ES-I3 (cell line): Measurements from ENCODE around the gene C1orf198.

Experiments used
- H3K36me3 ChIP-seq: 2 replicates; pipeline ENCODE4 v1.6.1; 2013; ENCODE audit warnings: mild to moderate bottlenecking, low read length, control low read depth, moderate library complexity; ENCODE audit not compliant: insufficient read depth
- H3K4me1 ChIP-seq: 2 replicates; pipeline ENCODE4 v1.6.1; 2013; ENCODE audit warnings: mild to moderate bottlenecking, control low read depth, low read length; ENCODE audit not compliant: insufficient read depth
- H3K9ac ChIP-seq: 2 replicates; pipeline ENCODE4 v1.6.1; 2013; ENCODE audit warnings: low read depth, mild to moderate bottlenecking, low read length, moderate library complexity
- H3K9me3 ChIP-seq: 2 replicates; pipeline ENCODE4 v1.6.1; 2013; ENCODE audit warnings: mild to moderate bottlenecking, low read length, moderate library complexity; ENCODE audit not compliant: control insufficient read depth, insufficient read depth

C1orf198 gene

DNA sequence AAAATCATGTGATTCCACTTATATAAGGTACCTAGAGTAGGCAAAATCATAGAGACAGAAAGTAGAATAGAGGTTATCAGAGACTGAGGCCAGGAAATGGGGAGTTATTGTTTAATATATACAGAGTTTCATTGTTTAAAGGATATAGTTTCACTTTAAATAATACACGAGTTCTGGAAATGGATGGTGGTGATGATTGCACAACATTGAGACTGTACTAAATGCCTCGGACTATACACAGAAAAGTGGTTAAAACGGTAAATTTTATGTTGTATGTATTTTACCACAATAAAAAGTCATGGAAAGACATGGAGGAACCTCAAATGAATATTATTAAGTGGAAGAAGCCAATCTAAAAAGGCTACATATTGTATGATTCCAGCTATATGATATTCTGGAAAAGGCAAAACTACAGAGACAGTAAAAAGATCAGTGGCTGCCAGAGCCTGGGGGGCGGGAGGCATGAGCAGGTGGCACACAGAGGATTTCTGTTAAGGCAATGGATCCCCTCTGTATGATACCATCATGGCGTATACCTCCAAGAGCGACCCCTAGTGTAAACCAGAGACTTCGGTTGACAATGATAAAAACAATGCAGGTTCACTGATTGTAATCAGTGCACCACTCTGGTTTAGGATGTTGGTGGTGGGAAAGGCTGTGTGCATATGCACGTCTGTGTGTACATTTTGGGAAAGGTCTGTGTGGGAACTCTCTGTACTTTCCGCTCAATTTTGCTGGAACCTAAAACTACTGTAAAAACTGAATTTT lies 7.5 kb downstream of the C1orf198 start:
- no peaks in the 10 kb centered on the region for H3K4me1 ChIP-seq
- H3K9ac ChIP-seq, result no peak overlapping the region
- H3K36me3 ChIP-seq, result no peaks in the 10 kb centered on the region
- H3K9me3 ChIP-seq, result no peaks in the 10 kb centered on the region

DNA sequence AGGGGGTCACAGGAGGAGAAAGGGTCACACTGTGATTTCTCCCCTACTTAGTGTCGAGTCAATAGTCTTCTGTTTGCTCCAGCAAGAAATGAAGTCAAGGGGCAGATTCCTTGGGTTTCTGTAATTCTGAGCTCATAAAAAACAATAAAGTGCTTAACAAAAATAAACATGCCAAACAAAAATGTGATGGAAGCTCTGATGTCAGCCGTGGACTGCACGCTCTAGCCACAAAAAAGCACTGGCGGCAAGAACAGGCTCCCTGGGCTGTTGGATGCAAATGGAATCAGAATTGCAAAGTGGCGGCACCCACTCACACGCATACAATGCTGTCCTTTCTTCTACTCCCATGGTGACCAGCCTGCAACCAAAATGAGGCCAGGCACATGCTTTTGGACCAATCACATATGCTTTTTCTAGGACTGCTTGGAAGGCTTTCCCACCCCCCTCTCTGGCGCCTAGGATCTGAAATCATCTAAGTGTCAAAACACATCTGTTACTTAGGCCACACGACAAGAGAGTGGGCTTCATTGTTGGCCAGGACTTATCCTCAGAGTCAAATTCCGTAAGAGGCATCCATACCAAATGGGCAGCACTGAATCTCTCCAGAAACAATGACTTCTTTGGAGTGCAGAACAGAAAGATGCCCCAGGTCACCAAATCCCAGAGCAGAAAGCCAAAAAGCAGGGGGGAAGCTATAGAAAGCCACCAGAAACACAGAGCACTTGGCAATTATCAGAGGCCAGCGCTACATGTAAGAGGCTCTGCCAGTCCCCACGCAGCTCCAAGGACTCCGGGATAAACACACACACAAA lies 9.2 kb downstream of the C1orf198 start:
- Histone ChIP-seq H3K9me3 (no peaks in the 10 kb centered on the region), H3K36me3 (no peaks in the 10 kb centered on the region; the same call in 1 of the 2 replicates), H3K9ac (no peak overlapping the region), H3K4me1 (no peaks in the 10 kb centered on the region)

DNA sequence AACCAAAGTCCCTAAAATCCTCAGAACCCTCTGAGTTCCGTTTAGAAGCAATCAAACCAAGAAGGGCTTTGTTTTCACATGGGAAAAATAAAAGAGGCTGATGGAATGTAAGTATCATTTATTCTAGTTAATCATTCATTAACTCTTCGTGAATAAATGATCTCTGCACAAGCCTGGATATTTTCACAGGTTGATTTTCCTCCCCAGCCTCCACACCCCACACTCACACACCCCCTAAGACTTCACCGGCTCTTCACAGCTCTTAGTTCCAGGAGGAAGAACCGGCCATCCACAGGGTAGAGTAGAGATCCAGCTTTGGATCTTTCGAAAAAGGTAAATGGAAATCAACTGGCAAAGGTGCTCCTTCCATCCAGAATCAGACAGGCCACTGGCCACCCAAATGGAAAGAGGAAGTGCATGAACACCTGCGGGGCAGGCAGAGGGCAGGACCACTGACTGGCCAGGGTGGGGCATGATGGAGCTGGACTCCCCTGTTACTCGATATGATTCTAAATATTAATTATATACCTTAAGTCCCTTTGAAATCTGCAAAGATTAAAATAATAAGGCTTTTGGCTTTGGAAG lies 10.0 kb downstream of the C1orf198 start:
- no peak overlapping the region for H3K9ac ChIP-seq
- no peaks in the 10 kb centered on the region for H3K9me3 ChIP-seq
- peaks cover 2% of the 10 kb centered on the region; the same call in 1 of the 2 replicates for H3K36me3 ChIP-seq
- H3K4me1 ChIP-seq, result no peaks in the 10 kb centered on the region

GRCh38 chr1:230857822-230858221 lies 10.5 kb downstream of the C1orf198 start:
- Histone ChIP-seq H3K9me3 (no peaks in the 10 kb centered on the region), H3K36me3 (peaks cover 3% of the 10 kb centered on the region; the same call in 1 of the 2 replicates), H3K9ac (no peak overlapping the region), H3K4me1 (no peaks in the 10 kb centered on the region)

- H3K4me1 ChIP-seq, result no peaks in the 10 kb centered on the region; the same call in 1 of the 2 replicates
- H3K9me3 ChIP-seq, result no peaks in the 10 kb centered on the region
- H3K36me3 ChIP-seq, result peaks cover 3% of the 10 kb centered on the region; the same call in 1 of the 2 replicates
- H3K9ac ChIP-seq, result no peak overlapping the region
Observed at GRCh38 chr1:230857077-230857476, 11.2 kb downstream of the C1orf198 start.

DNA sequence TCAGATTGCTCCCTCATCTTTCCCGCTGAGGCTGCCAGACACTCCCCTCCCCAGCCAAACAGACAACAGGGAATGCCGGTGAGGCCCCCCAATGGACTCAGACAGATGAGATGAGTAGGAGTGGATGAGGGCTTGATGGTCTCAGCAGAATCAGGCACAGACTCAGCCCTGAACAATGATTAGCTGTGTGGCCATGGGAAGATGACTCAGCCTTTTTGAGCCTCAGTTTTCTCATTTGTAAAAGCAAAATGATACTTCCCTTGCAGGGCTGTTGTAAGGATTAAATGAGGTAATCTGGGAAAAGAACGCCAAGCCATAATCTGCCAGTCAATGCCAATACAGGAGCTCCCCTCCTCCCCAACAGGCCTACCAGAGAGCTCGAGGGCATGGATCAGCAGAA lies 12.4 kb downstream of the C1orf198 start:
- peaks cover 3% of the 10 kb centered on the region; the same call in 1 of the 2 replicates for H3K36me3 ChIP-seq
- peaks cover 7% of the 10 kb centered on the region; the same call in 1 of the 2 replicates for H3K4me1 ChIP-seq
- H3K9me3 ChIP-seq, result no peaks in the 10 kb centered on the region
- no peak overlapping the region for H3K9ac ChIP-seq

DNA sequence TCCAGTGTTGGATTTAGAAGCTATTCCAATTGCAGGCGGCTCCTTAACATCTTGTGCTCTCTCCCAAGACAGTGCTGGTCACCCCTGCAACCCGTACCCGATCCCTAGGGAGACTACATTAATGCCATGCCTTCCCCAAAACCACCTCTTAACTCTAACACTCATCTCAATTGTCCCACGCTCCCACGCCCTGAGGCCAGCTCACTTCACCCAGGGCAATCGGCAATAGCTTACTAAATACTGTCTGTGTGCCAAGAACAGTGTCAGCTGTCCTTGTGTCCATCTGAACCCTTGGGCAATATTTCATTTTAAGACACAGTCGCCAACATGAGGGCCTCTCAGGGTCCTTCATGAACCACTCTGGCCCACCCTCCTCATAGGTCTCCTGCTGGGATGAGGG lies 13.9 kb downstream of the C1orf198 start:
- peaks cover 3% of the 10 kb centered on the region; the same call in 1 of the 2 replicates for H3K36me3 ChIP-seq

DNA sequence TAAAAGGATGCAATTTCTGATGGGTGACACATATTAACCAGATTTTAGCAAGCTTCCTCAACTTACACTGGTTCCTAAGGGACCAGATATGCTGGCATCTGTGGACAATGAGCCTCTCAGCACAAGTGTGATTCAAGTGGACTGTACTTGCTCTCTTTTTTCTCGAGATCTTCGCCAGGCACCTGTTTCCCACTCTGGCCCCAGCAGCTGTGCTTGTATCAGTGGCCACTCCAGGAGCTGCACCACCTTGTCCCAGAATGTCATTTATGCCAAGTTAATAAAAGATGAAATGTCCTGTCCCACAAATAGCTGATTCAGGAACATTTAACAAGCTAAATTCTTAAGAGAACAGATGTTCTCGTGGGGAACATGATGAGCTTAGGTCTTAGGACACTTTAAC lies 14.6 kb downstream of the C1orf198 start:
- no peak overlapping the region for H3K9ac ChIP-seq
- no peaks in the 10 kb centered on the region for H3K9me3 ChIP-seq
- H3K4me1 ChIP-seq, result peaks cover 16% of the 10 kb centered on the region; the same call in 1 of the 2 replicates
- H3K36me3 ChIP-seq, result peaks cover 3% of the 10 kb centered on the region; the same call in 1 of the 2 replicates

More for the DNA sequence above, 13.9 kb downstream of the C1orf198 start:
- no peak overlapping the region for H3K9ac ChIP-seq
- no peaks in the 10 kb centered on the region for H3K9me3 ChIP-seq
- peaks cover 16% of the 10 kb centered on the region; the same call in 1 of the 2 replicates for H3K4me1 ChIP-seq

DNA sequence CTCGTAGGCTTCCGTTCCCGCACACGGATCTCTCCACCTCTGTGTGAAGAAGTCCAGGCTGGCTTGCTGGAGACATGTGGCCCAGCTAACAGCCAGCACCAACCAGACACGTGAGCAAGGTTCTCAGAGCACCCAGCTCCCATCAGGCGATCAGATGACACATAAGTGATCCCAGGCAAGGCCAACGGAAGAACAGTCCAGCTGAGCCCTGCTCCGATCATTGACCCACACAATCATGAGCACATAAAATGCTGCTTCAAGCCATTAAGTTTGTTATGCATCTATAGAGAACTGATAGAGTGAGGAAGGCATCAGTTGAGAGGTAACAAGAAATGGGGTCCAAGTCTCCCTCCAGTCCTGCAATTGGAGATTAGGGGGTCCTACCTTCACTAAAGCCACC lies 15.4 kb downstream of the C1orf198 start:
- Histone ChIP-seq H3K36me3 (peaks cover 3% of the 10 kb centered on the region; the same call in 1 of the 2 replicates), H3K9me3 (no peaks in the 10 kb centered on the region), H3K9ac (no peak overlapping the region), H3K4me1 (peaks cover 16% of the 10 kb centered on the region; the same call in 1 of the 2 replicates)

DNA sequence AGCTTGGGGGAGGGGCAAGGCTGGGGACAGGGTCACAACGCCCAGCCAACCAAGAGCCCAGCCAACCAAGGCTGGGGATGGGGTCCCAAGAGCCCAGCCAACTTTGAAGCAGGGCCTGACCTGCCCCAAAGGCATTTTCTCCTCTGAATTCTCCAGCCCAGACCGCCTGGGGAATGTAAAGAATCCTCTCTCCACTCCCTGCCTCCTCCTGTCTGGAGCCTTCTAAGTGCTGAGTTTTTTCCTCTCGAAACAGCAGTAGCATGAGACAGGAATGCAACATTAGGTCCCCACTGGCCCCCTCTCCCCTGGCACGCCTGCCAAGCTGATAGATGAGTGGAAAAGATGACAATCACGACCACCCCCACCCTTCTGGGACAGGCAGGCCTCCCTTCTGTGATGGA lies 17.0 kb downstream of the C1orf198 start:
- Histone ChIP-seq H3K9ac (no peak overlapping the region), H3K4me1 (peaks cover 16% of the 10 kb centered on the region; the same call in 1 of the 2 replicates), H3K36me3 (peaks cover 3% of the 10 kb centered on the region; the same call in 1 of the 2 replicates), H3K9me3 (no peaks in the 10 kb centered on the region)

DNA sequence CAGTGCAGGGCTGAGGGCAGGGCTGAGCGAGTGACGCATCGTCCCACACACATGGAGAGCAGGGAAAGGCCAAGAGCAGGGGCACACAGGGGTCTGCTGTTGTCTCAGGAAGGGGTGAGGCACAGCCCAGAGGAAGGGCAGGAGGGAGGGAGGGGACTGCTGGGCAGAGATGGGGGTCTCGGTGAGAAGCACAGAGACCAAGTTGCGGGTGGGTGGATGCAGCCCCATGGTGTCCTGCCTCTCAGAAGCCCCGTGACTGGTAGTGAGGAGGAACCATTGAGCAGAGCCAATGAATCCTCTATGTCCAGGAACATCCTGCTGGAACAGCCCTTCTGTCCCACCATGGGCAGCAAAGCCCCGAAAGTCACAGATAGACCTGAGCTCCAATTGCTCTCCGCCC lies 17.8 kb downstream of the C1orf198 start:
- Histone ChIP-seq H3K9me3 (no peaks in the 10 kb centered on the region), H3K36me3 (peaks cover 3% of the 10 kb centered on the region; the same call in 1 of the 2 replicates), H3K9ac (no peak overlapping the region), H3K4me1 (peaks cover 16% of the 10 kb centered on the region; the same call in 1 of the 2 replicates)

DNA sequence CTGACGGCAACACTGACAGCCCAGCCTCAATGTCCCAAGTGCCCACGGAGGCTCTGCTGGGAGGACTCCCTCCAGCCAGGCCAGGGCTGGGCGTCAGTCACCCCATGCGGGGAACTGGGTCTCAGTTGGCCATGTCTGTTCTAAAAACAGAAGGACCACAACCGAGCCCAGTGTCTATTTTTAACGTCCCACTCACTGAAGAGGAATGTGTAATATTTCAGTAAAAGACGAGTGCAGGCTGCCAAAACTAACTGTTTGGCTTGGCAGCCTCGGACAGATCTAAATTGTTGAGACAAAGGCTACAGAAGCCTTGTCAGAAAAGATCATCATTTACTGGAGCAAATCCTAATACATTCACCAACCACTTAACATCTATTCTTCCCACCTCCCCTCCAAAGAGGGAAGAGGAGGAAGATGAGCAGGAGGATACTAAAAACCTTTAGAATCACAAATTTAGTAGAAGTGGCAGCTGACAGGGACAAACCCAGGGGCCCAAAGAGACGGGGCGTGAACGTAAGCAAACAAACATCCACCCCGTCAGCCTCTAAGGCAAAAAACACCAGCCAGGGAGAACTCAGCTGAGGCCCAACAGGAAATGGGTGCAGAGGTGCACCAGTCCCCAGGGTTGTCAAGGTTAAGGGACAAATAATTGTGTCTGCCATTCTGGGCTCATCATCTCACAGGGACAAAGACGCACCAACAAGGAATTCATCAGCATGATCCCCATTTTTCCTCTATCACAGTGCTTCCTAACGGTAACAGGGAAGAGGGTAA lies 18.7 kb downstream of the C1orf198 start:
- H3K36me3 ChIP-seq, result 0 out of 2 replicates have a peak, but pooled peaks cover 3% of the 10 kb centered on the region
- peaks cover 16% of the 10 kb centered on the region; the same call in 1 of the 2 replicates for H3K4me1 ChIP-seq
- H3K9ac ChIP-seq, result no peak overlapping the region
- no peaks in the 10 kb centered on the region for H3K9me3 ChIP-seq

DNA sequence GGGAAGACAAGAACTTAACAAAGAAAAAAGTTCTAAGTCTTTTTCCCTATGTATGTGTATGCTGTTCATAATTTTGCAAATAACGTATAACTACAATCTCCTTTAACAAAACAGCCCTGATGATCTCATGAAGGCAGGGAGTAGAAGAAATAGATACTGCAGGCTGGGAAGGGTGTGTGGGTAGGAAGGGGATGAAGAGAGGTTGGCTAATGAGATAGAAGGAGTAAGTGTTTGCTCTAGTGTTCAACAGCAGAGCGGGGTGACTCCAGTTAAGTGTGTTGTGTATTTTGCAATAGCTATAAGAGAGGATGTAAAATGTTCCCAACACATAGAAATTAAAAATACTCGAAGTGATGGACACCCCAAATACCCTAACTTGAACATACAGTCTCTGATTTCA lies 20.1 kb downstream of the C1orf198 start:
- H3K9ac ChIP-seq, result no peak overlapping the region

More for the DNA sequence above, 20.1 kb downstream of the C1orf198 start:
- Histone ChIP-seq H3K4me1 (peaks cover 16% of the 10 kb centered on the region; the same call in 1 of the 2 replicates), H3K9me3 (no peaks in the 10 kb centered on the region), H3K36me3 (no peaks in the 10 kb centered on the region)
